ENCODE data around the gene OCIAD1.
"Not testable (repeated sequence)": the region's sequence is repeated elsewhere in the genome, so short reads cannot be mapped to it uniquely, and the experiment has no call there.

The OCIAD1 gene

GRCh38 chr4:48799157-48799556 lies 31.7 kb upstream of the OCIAD1 start:
- TF ChIP-seq CTCF (IDR thresholded peaks at IDR 0.05; ENCODE audit: control insufficient read depth, extremely low read depth, insufficient read depth), result no peak
- DNase-seq (ENCODE audit: low read depth), result no peak
- H3K4me3 ChIP-seq (ENCODE audit: low read depth, low read length), result no peak overlapping the region

- DNase-seq (ENCODE audit: low read depth); H3K4me3 ChIP-seq (ENCODE audit: low read depth, low read length): not testable (repeated sequence)
Observed at GRCh38 chr4:48800155-48800554, 30.7 kb upstream of the OCIAD1 start.

GRCh38 chr4:48801016-48801715 lies 29.7 kb upstream of the OCIAD1 start:
- DNase-seq (ENCODE audit: low read depth), result no peak
- no peak for TF ChIP-seq CTCF (IDR thresholded peaks at IDR 0.05; ENCODE audit: control insufficient read depth, extremely low read depth, insufficient read depth)
- no peak overlapping the region for H3K4me3 ChIP-seq (ENCODE audit: low read depth, low read length)

- DNase-seq (ENCODE audit: low read depth), result no peak
- no peak overlapping the region for H3K4me3 ChIP-seq (ENCODE audit: low read depth, low read length)
- TF ChIP-seq CTCF (IDR thresholded peaks at IDR 0.05; ENCODE audit: control insufficient read depth, extremely low read depth, insufficient read depth), result no peak
Observed at GRCh38 chr4:48804584-48805301, 26.1 kb upstream of the OCIAD1 start.

- no peak for TF ChIP-seq CTCF (IDR thresholded peaks at IDR 0.05; ENCODE audit: control insufficient read depth, extremely low read depth, insufficient read depth)
- no peak for DNase-seq (ENCODE audit: low read depth)
- no peak overlapping the region for H3K4me3 ChIP-seq (ENCODE audit: low read depth, low read length)
Observed at GRCh38 chr4:48812866-48813265, 18.0 kb upstream of the OCIAD1 start.

GRCh38 chr4:48813964-48814363 lies 16.9 kb upstream of the OCIAD1 start:
- DNase-seq (ENCODE audit: low read depth), result no peak
- no peak for TF ChIP-seq CTCF (IDR thresholded peaks at IDR 0.05; ENCODE audit: control insufficient read depth, extremely low read depth, insufficient read depth)

GRCh38 chr4:48815483-48815882 lies 15.4 kb upstream of the OCIAD1 start:
- no peak overlapping the region for H3K4me3 ChIP-seq (ENCODE audit: low read depth, low read length)
- TF ChIP-seq CTCF (IDR thresholded peaks at IDR 0.05; ENCODE audit: control insufficient read depth, extremely low read depth, insufficient read depth), result no peak
- DNase-seq (ENCODE audit: low read depth), result no peak

More at GRCh38 chr4:48813964-48814363, 16.9 kb upstream of the OCIAD1 start:
- no peak overlapping the region for H3K4me3 ChIP-seq (ENCODE audit: low read depth, low read length)

- DNase-seq (ENCODE audit: low read depth); H3K4me3 ChIP-seq (ENCODE audit: low read depth, low read length): not testable (repeated sequence)
Observed at GRCh38 chr4:48816297-48816696, 14.6 kb upstream of the OCIAD1 start.
